Measurements from ENCODE around the gene RPS6KA1.

- TF ChIP-seq CTCF (IDR thresholded peaks at IDR 0.05; ENCODE audit: low read length) (no peak), EZH2 (IDR thresholded peaks at IDR 0.05; ENCODE audit: borderline replicate concordance, low read length) (no peak)
Observed at GRCh38 chr1:26533951-26534509, 4.5 kb downstream of the RPS6KA1 start.

All from OCI-LY1 (cell line).